GM19193 (cell line): ENCODE data around the gene TARS3.

Source experiments
- POLR2A ChIP-seq: IDR thresholded peaks from 4 replicates; pipeline ENCODE4 v1.6.1; 2011; ENCODE audit not compliant: insufficient read depth, insufficient read length; ENCODE audit errors: extremely low read depth

Gene TARS3

GRCh38 chr15:101669744-101670143 lies 54.5 kb downstream of the TARS3 start:
- TF ChIP-seq POLR2A, result no peak

GRCh38 chr15:101667881-101668280 lies 56.4 kb downstream of the TARS3 start:
- no peak for TF ChIP-seq POLR2A

- no peak for TF ChIP-seq POLR2A
Observed at GRCh38 chr15:101664303-101664913, 59.9 kb downstream of the TARS3 start.

GRCh38 chr15:101662203-101662602 lies 62.1 kb downstream of the TARS3 start:
- no peak for TF ChIP-seq POLR2A

GRCh38 chr15:101660005-101660404 lies 64.3 kb downstream of the TARS3 start:
- no peak for TF ChIP-seq POLR2A

- no peak for TF ChIP-seq POLR2A
Observed at GRCh38 chr15:101657968-101658784, 66.1 kb downstream of the TARS3 start.

GRCh38 chr15:101657171-101657570 lies 67.1 kb downstream of the TARS3 start:
- no peak for TF ChIP-seq POLR2A

GRCh38 chr15:101654171-101654570 lies 70.1 kb downstream of the TARS3 start:
- no peak for TF ChIP-seq POLR2A

GRCh38 chr15:101652786-101653430 lies 71.4 kb downstream of the TARS3 start:
- TF ChIP-seq POLR2A, result no peak

GRCh38 chr15:101652098-101652785 lies 72.0 kb downstream of the TARS3 start, which contains the start of gene TM2D3:
Gene TM2D3 (minus strand): TSS chr15:101652381. CDS start chr15:101652361, 20 bp downstream.
- peak; percentile 93 for TF ChIP-seq POLR2A

GRCh38 chr15:101651554-101652097 lies 72.6 kb downstream of the TARS3 start:
- no peak for TF ChIP-seq POLR2A

GRCh38 chr15:101650145-101650544 lies 74.1 kb downstream of the TARS3 start:
- no peak for TF ChIP-seq POLR2A

GRCh38 chr15:101648356-101648755 lies 75.9 kb downstream of the TARS3 start:
- TF ChIP-seq POLR2A, result no peak

- TF ChIP-seq POLR2A, result no peak
Observed at GRCh38 chr15:101647251-101647650, 77.0 kb downstream of the TARS3 start.

GRCh38 chr15:101646672-101647071 lies 77.6 kb downstream of the TARS3 start:
- no peak for TF ChIP-seq POLR2A
